ENCODE data around the gene RAB6B.

- TF ChIP-seq CTCF (IDR thresholded peaks at IDR 0.05; ENCODE audit: poor library complexity, severe bottlenecking) = no peak
- no peak for TF ChIP-seq EZH2 (IDR thresholded peaks at IDR 0.05; ENCODE audit: borderline replicate concordance, insufficient read depth, low read length, poor library complexity, severe bottlenecking)
These were observed 21.5 kb upstream of the RAB6B start for GRCh38 chr3:133917144-133917543.
